Uterus (tissue), 2 donors: ENCODE data around the gene TPR.

Experiments
- CTCF ChIP-seq, 4 experiments: fragments of 200-600 bp in 2 of 4; fragments of 450-650 bp in 2 of 4; sonication (generic) in 2 of 4; IDR thresholded peaks; one replicate each; pipeline ENCODE4 v1.5.1; 2016 to 2019; ENCODE audit warnings: antibody characterized with exemption in 4 of 4, mild to moderate bottlenecking in 2 of 4, moderate library complexity in 1 of 4
- POLR2A ChIP-seq, 2 donors: fragments of 450-650 bp; IDR thresholded peaks; one replicate each; pipeline ENCODE4 v1.6.1; 2016; ENCODE audit warnings: antibody characterized with exemption in 2 of 2, mild to moderate bottlenecking in 1 of 2, moderate library complexity in 1 of 2

DNA sequence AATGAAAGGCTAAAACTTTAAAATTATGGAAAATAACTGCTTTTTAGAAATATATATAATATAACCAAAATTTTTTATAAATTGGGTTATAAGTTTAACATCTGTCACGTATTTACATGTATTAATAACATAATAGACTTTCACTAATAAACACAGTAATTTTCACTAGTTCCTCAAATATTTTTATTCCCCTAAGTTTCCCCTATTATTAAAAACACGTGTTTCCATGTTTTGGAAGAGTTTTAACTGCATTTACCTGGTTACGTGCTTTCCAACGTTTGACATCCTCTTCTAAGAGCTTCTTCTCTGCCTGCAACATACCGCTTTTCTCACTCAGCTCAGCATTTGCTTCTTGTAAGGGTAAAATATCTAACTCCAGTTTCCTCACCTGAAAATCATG is 34.3 kb downstream of the TPR start:
- TF ChIP-seq CTCF (IDR thresholded peaks at IDR 0.05) (no peak), POLR2A (IDR thresholded peaks at IDR 0.05) (no peak)
